Measurements from ENCODE around the gene ZNF451.
"Not testable (repeated sequence)": the region's sequence is repeated elsewhere in the genome, so short reads cannot be mapped to it uniquely, and the experiment has no call there.

The ZNF451 gene

GRCh38 chr6:57091375-57091774, 1.4 kb downstream of the ZNF451 start:
- not testable (repeated sequence) for DNase-seq

DNA sequence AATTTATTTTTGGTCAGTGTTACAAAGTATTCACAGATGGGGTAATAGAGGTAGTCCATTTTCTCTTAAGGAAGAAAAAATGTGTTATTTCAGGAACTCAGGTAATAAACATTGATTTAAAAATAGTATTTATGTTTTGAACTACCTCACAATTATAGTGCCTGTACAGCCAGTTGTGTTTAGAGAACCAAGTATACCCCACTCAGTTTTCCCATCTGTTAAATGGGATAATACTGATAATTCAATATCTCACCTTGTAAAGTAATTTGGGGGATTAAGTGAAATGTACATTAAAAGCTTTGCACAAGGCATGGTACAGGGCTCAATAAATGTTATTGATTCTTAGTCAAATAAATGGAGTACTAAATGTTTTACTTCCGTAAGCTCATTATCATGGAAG, 4.7 kb downstream of the ZNF451 start:
- DNase-seq = no peak

GRCh38 chr6:57097596-57097995, 7.6 kb downstream of the ZNF451 start:
- no peak for DNase-seq

DNA sequence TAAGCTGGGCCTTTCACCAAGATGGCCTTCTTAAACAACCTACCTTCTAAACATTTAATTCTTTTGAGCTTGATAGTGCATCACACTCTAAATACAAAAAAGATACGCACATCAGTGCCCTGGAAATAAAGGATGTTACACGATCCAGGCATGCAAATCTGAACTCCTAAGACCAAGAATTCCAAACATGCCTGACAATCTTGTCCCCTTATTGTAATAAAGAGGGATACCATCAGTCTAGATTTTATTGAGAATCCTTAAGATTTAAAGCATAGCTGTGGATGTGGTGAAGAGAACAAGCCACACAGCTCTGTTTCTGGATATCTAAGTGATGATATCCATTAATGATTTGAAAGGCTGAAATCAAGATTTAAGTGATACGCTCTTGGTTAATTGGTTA, 13.0 kb downstream of the ZNF451 start:
- no peak for DNase-seq

GRCh38 chr6:57104336-57104735, 14.3 kb downstream of the ZNF451 start:
- no peak for DNase-seq

DNA sequence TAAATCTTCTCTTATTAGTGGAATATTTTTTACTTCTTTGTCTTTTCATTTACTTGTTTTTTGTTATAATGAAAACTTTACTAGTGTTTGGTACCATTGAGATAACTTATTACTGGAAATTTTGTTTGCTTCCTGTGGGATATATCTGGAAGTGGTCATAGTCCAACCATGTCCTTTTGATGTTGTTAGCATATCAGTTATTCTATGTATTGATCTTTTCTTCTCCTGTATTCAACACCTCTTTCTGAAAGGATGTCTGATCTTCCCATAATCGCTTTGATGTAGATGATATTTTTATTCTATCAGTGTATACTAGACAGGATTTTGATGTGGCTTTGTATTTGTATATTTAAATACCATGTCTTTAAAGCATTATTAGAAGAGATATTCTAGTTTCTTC, 17.0 kb downstream of the ZNF451 start:
- DNase-seq = no peak

DNA sequence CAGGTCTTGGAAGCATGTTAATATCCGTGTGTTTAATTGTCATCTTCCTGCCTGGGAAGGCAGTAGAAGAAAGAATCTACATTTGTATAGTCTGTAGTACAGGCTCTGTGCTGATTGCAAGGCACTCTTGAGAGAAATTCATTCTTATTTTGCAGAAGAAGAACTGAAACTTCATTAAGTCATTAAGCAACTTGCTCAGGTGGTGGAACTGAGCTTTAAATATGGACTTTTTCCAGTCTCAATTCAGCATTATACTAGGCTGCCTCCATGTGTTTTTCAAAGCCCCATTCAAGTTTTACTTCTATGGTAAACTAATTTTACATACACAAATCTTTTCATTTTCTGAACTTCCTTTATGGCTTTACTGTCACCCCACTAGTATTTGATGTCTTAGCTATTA, 18.7 kb downstream of the ZNF451 start:
- DNase-seq = no peak

GRCh38 chr6:57109880-57110279, 19.9 kb downstream of the ZNF451 start:
- no peak for DNase-seq

- DNase-seq = no peak
Measured at GRCh38 chr6:57113105-57113504, 23.1 kb downstream of the ZNF451 start.

DNA sequence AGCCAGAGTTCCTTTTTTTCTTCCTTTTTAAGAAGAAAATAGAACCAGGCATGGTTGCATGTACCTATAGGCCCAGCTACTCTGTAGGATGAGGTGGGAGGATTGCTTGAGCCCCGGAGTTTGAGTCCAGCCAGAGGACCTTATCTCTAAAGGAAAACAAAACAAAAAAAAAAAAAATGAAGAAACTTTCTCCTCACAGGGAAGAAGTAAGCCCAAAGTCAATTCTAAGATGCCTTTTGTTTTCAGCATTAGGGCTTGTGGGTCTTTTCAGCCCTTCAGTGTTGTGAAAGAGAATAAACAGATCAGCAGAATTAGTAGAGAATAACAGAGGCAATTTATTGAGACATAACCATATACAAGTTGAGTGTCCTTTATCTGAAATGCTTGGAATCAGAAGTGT, 26.8 kb downstream of the ZNF451 start:
- no peak for DNase-seq

GRCh38 chr6:57117796-57118195, 27.8 kb downstream of the ZNF451 start:
- DNase-seq = no peak

DNA sequence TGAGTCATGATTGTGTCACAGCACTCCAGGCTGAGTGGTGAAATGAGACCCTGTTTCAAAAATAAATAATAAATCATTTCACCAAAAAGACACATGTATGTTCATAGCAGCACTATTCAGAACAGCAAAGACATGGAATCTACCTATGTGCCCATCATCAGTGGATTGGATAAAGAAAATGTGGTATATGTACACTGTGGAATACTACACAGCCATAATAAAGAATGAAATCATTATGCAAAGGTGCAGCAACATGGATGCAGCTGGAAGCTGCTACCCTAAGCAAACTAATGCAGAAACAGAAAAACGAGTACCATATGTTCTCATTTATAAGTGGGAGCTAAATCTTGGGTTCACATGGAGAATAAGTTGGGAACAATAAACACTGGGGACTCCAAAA, 33.1 kb downstream of the ZNF451 start:
- no peak for DNase-seq

- DNase-seq = no peak
Measured at GRCh38 chr6:57127763-57128162, 37.8 kb downstream of the ZNF451 start.

DNA sequence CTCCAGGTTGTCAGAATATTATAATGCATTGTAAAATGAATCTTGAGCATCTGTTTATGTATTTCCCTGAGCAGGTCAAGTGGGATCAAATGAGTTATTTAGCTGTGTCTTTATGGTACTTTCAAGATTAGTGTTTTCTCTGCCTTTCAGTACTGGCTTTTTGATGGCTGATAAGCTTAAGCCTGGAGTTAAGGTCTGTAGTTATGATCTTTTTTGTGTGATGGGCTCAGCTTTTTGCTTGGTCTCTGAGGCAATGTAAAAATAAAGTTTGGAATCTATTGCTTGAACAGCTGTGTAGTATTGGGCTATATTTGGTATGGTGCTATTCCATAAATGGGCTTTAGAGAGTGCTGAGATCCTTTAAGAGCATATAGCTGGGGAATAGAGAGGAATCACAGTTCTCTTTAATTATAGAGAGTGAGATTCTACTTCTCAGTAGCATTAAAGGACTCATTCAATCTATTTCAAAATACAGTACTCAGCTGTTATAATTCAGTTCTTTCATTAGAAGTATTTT, 40.7 kb downstream of the ZNF451 start:
- DNase-seq = no peak

GRCh38 chr6:57134954-57135353, 45.0 kb downstream of the ZNF451 start:
- no peak for DNase-seq

DNA sequence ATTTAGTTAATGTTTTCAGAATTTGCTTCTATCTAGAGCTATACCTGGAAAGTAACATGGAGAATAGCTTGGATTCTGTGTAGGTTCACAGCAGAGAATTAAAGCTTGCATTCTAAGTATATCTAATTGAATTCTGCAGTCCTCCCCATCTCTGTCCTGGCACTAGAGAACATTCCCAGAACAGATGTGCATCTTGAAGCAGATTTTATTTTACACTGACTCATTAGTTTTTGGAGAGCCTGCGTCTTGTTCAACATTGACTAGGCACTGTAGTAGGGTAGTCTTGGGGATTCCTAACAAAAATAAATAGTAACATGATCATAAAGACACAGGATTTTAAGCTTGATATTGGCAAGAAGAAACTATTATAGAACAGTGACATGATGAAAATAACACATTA, 45.9 kb downstream of the ZNF451 start:
- no peak for DNase-seq

- no peak for DNase-seq
Measured at GRCh38 chr6:57137350-57137749, 47.4 kb downstream of the ZNF451 start.

DNA sequence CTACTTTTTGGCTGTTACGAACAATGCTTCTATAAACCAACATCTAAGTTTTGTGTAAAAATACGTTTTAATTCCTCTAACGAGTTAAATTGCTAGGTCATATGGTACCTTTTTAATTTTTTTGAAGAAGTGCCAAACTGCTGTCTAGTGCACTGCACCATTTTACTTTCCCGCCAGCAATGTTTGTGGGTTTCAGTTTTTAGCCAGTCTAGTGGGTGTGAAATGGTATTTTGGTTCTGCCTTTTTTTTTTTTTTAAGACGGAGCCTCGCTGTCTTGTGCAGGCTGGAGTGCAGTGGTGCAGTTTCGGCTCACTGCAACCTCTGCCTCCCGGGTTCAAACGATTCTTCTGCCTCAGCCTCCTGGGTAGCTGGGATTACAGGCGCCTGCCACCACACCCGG, 48.0 kb downstream of the ZNF451 start:
- DNase-seq = no peak

DNA sequence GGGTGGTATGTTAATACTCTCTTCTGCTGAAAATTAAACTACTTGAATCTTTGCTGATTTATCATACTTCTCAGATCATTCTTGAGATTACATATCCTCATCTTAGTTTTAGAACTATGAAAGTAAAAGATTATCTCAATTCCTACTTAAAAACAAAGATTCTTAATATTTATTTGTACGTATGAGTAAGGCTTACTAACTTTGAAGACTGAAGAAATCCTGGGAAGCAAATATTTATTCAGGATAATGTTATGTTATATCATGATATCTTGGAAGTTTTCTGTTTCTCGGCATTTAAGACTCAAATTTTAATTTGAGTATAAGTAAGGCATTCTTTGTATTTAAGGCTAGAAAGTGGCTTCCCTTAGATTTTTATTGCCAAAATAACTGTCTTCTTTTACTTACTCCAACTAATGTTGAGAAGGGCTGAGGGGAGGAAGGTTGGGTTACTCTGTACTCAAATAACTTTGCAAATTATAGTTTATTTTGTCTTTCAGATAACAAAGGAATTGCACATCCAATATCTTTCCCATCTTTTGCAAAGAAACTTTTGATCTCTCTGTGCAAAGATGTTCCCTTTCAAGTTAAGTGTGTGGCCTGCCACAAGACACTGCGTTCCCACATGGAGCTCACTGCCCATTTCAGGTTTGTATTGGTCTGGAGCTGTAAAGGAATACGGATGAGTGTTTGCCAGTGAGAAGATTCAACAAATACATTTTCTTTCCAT, 51.6 kb downstream of the ZNF451 start:
- no peak for DNase-seq

DNA sequence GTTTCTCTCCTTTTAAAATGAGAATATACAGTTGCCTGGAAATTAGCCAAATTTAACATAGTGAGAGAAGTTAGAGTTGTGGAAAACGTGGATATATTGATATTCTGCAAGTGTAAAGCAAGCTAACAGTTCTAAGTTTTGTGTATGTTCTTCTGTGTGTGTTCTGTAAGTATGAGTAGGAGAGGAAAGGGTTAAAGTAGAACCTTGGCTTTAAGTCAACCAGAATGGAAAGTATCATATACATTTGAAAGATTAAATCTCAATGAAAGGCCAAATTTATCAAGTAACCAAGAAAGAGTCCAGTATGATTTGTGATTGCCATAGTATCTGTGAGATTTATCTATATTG, 52.2 kb downstream of the ZNF451 start:
- DNase-seq = no peak

- DNase-seq = no peak
Measured at GRCh38 chr6:57143690-57144089, 53.7 kb downstream of the ZNF451 start.

DNA sequence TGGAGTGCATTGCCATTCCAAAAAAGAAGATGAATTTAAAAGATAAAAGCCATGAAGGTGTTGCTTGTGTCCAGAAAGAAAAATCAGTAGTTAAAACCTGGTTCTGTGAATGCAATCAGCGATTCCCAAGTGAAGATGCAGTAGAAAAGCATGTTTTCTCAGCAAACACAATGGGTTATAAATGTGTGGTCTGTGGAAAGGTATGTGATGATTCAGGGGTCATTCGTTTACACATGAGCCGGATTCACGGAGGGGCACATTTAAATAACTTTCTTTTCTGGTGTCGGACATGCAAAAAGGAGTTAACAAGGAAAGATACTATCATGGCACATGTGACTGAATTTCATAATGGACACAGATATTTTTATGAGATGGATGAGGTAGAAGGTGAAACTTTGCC, 57.4 kb downstream of the ZNF451 start:
- DNase-seq = no peak

GRCh38 chr6:57147955-57148858, 58.2 kb downstream of the ZNF451 start:
- DNase-seq = no peak

GRCh38 chr6:57158658-57159057, 68.7 kb downstream of the ZNF451 start:
- DNase-seq = no peak

Data from DMS79 (cell line).